HL-60 (cell line): ENCODE data around the gene CLSTN3.

Source experiments
- POLR2AphosphoS5 ChIP-seq: IDR thresholded peaks from 2 replicates; pipeline ENCODE4 v1.6.1; 2012; ENCODE audit warnings: low read depth
- REST ChIP-seq: IDR thresholded peaks from 2 replicates; pipeline ENCODE4 v1.6.1; 2012; ENCODE audit warnings: low read depth; ENCODE audit not compliant: insufficient replicate concordance
- SPI1 ChIP-seq: IDR thresholded peaks from 2 replicates; pipeline ENCODE4 v1.6.1; 2012; ENCODE audit warnings: low read depth, mild to moderate bottlenecking, borderline replicate concordance
- TF ChIP-seq, protein P1 (sequence below): IDR thresholded peaks from one replicate; pipeline ENCODE4 v1.5.1; 2011; ENCODE audit warnings: low read length, control low read depth, inconsistent platforms; ENCODE audit not compliant: insufficient read depth

DNA sequence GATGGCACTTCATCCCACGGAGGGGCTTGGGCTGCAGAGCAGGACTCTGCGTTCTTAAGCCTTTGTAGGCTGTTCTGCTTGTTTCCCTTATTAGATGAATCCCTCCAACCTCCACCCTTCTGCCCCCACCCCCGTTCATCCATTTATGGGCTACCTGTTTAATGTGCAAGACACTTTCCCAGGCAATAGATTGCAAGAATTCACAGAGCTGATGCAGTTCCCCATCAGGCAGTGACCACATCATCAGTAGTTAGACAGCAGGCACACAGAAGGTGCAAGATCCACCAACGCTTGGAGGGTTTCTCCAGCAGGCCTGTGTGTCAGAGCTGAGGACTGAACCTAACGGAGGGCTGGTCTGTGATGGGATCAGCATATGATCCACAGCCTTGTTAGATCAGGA is 36.7 kb upstream of the CLSTN3 start:
- TF ChIP-seq REST (no peak), POLR2AphosphoS5 (no peak), SPI1 (no peak)
- TF ChIP-seq, protein P1, sequence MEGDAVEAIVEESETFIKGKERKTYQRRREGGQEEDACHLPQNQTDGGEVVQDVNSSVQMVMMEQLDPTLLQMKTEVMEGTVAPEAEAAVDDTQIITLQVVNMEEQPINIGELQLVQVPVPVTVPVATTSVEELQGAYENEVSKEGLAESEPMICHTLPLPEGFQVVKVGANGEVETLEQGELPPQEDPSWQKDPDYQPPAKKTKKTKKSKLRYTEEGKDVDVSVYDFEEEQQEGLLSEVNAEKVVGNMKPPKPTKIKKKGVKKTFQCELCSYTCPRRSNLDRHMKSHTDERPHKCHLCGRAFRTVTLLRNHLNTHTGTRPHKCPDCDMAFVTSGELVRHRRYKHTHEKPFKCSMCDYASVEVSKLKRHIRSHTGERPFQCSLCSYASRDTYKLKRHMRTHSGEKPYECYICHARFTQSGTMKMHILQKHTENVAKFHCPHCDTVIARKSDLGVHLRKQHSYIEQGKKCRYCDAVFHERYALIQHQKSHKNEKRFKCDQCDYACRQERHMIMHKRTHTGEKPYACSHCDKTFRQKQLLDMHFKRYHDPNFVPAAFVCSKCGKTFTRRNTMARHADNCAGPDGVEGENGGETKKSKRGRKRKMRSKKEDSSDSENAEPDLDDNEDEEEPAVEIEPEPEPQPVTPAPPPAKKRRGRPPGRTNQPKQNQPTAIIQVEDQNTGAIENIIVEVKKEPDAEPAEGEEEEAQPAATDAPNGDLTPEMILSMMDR, result no peak
